HepG2 (cell line): ENCODE results near the gene TLE5. TPM values are rescaled to one million over a fixed set of nuclear protein-coding genes. Genes with fewer than 3 reads are reported as not detected.

ENCODE experiments used
- HES4 ChIP-seq: sonication (generic); formaldehyde crosslinking; IDR thresholded peaks from 2 replicates; pipeline ENCODE4 v1.9.0; 2021; ENCODE audit warnings: mild to moderate bottlenecking, missing genetic modification reagents, borderline replicate concordance
- HOXA3 ChIP-seq: sonication (generic); formaldehyde crosslinking; IDR thresholded peaks from 2 replicates; pipeline ENCODE4 v1.5.0; 2020; ENCODE audit warnings: missing genetic modification reagents
- MAZ ChIP-seq, 2 experiments: sonication (generic) in 1 of 2; formaldehyde crosslinking in 1 of 2; IDR thresholded peaks; 2 replicates each; pipeline versions ENCODE4 v1.5.0 to v1.6.1; 2012 to 2020; ENCODE audit warnings: low read depth in 2 of 2, mild to moderate bottlenecking in 2 of 2, borderline replicate concordance in 1 of 2, improper control_type of control experiment in 1 of 2, low read length in 1 of 2, missing genetic modification reagents in 1 of 2, moderate library complexity in 1 of 2
- RBFOX2 ChIP-seq: fragments of 200-400 bp; formaldehyde crosslinking; IDR thresholded peaks from 2 replicates; pipeline ENCODE4 v1.6.1; 2017; ENCODE audit warnings: low read depth, mild to moderate bottlenecking, low read length
- SRF ChIP-seq: IDR thresholded peaks from 2 replicates; pipeline ENCODE4 v1.6.1; 2011; ENCODE audit warnings: mild to moderate bottlenecking, low read depth, low read length, moderate library complexity
- ZNF607 ChIP-seq: sonication (generic); formaldehyde crosslinking; IDR thresholded peaks from 2 replicates; pipeline ENCODE4 v1.5.1; 2020; ENCODE audit warnings: missing genetic modification reagents, mild to moderate bottlenecking, borderline replicate concordance
- ZSCAN9 ChIP-seq: IDR thresholded peaks from 2 replicates; pipeline ENCODE4 v1.6.1; 2016; ENCODE audit warnings: borderline replicate concordance
- polyA plus RNA-seq, 8 experiments: library from polyadenylated mRNA; depleted of rRNA in 3 of 8; stranded (reverse) in 7 of 8; unstranded in 1 of 8; fragments of >200 nt; fragmentation: Illumina TruSeq in 4 of 8; extraction: Trizol in 4 of 8; gene quantifications; 2 replicates each; pipeline versions ENCODE4 v1.2.1 to v1.2.3, GENCODE V29; 2011 to 2016; ENCODE audit warnings: low read depth in 4 of 8, missing spikeins in 1 of 8, mixed read lengths in 1 of 8; ENCODE audit not compliant: insufficient read depth in 1 of 8
- total RNA-seq, 5 experiments: library from RNA; depleted of rRNA; stranded (reverse); fragments of >200 nt; fragmentation: Illumina TruSeq; extraction: Trizol; gene quantifications; 2 replicates each; pipeline ENCODE4 v1.2.3, GENCODE V29; 2016; ENCODE audit warnings: low read depth in 1 of 5
- TF ChIP-seq, protein P1 (sequence below): sonication (generic); formaldehyde crosslinking; IDR thresholded peaks from 2 replicates; pipeline ENCODE4 v1.4.0; 2020; ENCODE audit warnings: missing genetic modification reagents
- TF ChIP-seq, protein P2 (sequence below): sonication (generic); formaldehyde crosslinking; IDR thresholded peaks from 2 replicates; pipeline ENCODE4 v1.4.0; 2020; ENCODE audit warnings: missing genetic modification reagents
- TF ChIP-seq, protein P3 (sequence below): sonication (generic); formaldehyde crosslinking; IDR thresholded peaks from 2 replicates; pipeline ENCODE4 v1.4.0; 2020; ENCODE audit warnings: missing genetic modification reagents
- TF ChIP-seq, protein P4 (sequence below): IDR thresholded peaks from 2 replicates; pipeline ENCODE4 v1.6.1; 2016; ENCODE audit warnings: mild to moderate bottlenecking
- TF ChIP-seq, protein P5 (sequence below): sonication (generic); formaldehyde crosslinking; IDR thresholded peaks from 2 replicates; pipeline ENCODE4 v1.4.0; 2020; ENCODE audit warnings: missing genetic modification reagents, borderline replicate concordance
- TF ChIP-seq, protein P6 (sequence below), 2 experiments: sonication (generic) in 1 of 2; formaldehyde crosslinking in 1 of 2; IDR thresholded peaks; 2 replicates each; pipeline versions ENCODE4 v1.4.0 to v1.6.1; 2018 to 2020; ENCODE audit warnings: missing genetic modification reagents in 2 of 2, borderline replicate concordance in 1 of 2, low read depth in 1 of 2, mild to moderate bottlenecking in 1 of 2, missing biosample characterization in 1 of 2

TLE5 gene
- total and polyA plus RNA-seq, 2 of the 13 experiments (the other 11 are each of a cell fraction or from before 2014, with no cell fraction given): 62.8 to 189 TPM

DNA sequence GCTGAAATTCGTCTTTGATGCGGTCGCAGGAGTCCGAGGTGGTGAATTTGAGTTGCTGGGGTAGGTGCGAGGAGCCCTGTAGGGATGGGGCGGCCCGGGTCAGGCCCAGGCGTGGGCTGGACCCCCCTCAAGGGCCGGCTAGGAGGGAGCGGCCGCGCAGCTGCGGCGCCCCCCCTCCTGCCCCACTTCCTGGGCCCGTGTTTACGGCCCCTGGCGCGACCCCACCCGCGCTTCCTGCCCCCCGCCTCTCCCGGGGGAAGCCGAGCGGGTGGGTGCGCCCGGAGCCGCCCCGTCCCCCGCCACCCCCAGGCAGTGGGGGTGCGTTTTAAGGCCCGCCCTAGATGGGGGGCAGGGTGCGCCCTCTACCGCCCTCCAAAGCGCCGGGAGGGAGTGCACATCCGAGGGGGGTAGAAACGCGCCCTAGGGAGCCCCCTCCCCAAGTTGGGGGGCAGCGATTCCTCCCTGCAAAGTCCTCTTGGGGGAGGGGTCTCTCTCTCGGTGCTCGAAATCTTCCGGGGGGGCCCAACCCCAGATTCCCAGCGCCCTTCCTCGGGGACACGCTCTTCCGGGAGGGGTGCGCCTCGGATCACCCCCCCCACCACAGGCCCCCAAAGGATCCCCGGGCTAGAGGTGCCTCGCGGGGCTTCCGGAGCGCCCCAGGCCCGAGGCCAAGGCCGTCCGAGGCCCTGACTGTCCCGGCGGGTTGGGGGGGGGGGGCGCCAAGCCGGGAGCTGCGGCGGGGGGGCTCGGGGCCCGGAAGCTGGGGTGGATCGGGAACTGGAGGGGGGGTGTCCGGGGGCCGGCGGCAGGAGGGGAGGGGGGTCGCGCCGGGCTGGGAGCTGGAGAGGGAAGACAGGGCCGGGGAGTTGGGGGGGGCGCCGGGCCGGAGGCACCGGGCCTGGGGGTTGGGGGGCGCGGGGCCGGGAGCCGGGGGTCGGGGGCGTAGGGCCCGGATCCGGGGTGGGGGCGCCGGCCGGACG lies 823 bp downstream of the TLE5 start (continued):
- peak; percentile 70 for TF ChIP-seq HOXA3
- TF ChIP-seq, protein P1, sequence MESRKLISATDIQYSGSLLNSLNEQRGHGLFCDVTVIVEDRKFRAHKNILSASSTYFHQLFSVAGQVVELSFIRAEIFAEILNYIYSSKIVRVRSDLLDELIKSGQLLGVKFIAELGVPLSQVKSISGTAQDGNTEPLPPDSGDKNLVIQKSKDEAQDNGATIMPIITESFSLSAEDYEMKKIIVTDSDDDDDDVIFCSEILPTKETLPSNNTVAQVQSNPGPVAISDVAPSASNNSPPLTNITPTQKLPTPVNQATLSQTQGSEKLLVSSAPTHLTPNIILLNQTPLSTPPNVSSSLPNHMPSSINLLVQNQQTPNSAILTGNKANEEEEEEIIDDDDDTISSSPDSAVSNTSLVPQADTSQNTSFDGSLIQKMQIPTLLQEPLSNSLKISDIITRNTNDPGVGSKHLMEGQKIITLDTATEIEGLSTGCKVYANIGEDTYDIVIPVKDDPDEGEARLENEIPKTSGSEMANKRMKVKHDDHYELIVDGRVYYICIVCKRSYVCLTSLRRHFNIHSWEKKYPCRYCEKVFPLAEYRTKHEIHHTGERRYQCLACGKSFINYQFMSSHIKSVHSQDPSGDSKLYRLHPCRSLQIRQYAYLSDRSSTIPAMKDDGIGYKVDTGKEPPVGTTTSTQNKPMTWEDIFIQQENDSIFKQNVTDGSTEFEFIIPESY: peak; percentile 93
- TF ChIP-seq ZSCAN9 (CRISPR knock-in tag): no peak
- TF ChIP-seq ZNF607 (CRISPR knock-in tag): no peak
- TF ChIP-seq, protein P2, sequence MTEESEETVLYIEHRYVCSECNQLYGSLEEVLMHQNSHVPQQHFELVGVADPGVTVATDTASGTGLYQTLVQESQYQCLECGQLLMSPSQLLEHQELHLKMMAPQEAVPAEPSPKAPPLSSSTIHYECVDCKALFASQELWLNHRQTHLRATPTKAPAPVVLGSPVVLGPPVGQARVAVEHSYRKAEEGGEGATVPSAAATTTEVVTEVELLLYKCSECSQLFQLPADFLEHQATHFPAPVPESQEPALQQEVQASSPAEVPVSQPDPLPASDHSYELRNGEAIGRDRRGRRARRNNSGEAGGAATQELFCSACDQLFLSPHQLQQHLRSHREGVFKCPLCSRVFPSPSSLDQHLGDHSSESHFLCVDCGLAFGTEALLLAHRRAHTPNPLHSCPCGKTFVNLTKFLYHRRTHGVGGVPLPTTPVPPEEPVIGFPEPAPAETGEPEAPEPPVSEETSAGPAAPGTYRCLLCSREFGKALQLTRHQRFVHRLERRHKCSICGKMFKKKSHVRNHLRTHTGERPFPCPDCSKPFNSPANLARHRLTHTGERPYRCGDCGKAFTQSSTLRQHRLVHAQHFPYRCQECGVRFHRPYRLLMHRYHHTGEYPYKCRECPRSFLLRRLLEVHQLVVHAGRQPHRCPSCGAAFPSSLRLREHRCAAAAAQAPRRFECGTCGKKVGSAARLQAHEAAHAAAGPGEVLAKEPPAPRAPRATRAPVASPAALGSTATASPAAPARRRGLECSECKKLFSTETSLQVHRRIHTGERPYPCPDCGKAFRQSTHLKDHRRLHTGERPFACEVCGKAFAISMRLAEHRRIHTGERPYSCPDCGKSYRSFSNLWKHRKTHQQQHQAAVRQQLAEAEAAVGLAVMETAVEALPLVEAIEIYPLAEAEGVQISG (CRISPR knock-in tag): 0 out of 2 replicates have a peak, but pooled peaks have one; percentile 22
- TF ChIP-seq HES4: 0 out of 2 replicates have a peak, but pooled peaks have one; percentile 52
- TF ChIP-seq, protein P3, sequence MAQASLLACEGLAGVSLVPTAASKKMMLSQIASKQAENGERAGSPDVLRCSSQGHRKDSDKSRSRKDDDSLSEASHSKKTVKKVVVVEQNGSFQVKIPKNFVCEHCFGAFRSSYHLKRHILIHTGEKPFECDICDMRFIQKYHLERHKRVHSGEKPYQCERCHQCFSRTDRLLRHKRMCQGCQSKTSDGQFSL: peak; percentile 85
- TF ChIP-seq, protein P4, sequence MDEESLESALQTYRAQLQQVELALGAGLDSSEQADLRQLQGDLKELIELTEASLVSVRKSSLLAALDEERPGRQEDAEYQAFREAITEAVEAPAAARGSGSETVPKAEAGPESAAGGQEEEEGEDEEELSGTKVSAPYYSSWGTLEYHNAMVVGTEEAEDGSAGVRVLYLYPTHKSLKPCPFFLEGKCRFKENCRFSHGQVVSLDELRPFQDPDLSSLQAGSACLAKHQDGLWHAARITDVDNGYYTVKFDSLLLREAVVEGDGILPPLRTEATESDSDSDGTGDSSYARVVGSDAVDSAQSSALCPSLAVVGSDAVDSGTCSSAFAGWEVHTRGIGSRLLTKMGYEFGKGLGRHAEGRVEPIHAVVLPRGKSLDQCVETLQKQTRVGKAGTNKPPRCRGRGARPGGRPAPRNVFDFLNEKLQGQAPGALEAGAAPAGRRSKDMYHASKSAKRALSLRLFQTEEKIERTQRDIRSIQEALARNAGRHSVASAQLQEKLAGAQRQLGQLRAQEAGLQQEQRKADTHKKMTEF: peak; percentile 36; the same call in 1 of the 2 replicates
- 0 out of 2 replicates have a peak, but pooled peaks have one; percentile 23 for TF ChIP-seq RBFOX2
- TF ChIP-seq MAZ (IDR thresholded peaks at IDR 0.05; ENCODE audit: borderline replicate concordance, low read depth, low read length): no peak
- 0 out of 2 replicates have a peak, but pooled peaks have one; percentile 24 for TF ChIP-seq MAZ (CRISPR knock-in tag; IDR thresholded peaks at IDR 0.05; ENCODE audit: low read depth)
- TF ChIP-seq, protein P5, sequence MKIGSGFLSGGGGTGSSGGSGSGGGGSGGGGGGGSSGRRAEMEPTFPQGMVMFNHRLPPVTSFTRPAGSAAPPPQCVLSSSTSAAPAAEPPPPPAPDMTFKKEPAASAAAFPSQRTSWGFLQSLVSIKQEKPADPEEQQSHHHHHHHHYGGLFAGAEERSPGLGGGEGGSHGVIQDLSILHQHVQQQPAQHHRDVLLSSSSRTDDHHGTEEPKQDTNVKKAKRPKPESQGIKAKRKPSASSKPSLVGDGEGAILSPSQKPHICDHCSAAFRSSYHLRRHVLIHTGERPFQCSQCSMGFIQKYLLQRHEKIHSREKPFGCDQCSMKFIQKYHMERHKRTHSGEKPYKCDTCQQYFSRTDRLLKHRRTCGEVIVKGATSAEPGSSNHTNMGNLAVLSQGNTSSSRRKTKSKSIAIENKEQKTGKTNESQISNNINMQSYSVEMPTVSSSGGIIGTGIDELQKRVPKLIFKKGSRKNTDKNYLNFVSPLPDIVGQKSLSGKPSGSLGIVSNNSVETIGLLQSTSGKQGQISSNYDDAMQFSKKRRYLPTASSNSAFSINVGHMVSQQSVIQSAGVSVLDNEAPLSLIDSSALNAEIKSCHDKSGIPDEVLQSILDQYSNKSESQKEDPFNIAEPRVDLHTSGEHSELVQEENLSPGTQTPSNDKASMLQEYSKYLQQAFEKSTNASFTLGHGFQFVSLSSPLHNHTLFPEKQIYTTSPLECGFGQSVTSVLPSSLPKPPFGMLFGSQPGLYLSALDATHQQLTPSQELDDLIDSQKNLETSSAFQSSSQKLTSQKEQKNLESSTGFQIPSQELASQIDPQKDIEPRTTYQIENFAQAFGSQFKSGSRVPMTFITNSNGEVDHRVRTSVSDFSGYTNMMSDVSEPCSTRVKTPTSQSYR (CRISPR knock-in tag): 0 out of 2 replicates have a peak, but pooled peaks have one; percentile 10
- no peak for TF ChIP-seq SRF
- TF ChIP-seq, protein P6, sequence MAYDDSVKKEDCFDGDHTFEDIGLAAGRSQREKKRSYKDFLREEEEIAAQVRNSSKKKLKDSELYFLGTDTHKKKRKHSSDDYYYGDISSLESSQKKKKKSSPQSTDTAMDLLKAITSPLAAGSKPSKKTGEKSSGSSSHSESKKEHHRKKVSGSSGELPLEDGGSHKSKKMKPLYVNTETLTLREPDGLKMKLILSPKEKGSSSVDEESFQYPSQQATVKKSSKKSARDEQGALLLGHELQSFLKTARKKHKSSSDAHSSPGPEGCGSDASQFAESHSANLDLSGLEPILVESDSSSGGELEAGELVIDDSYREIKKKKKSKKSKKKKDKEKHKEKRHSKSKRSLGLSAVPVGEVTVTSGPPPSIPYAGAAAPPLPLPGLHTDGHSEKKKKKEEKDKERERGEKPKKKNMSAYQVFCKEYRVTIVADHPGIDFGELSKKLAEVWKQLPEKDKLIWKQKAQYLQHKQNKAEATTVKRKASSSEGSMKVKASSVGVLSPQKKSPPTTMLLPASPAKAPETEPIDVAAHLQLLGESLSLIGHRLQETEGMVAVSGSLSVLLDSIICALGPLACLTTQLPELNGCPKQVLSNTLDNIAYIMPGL (CRISPR knock-in tag; IDR thresholded peaks at IDR 0.05; ENCODE audit: borderline replicate concordance in 1 of 2, low read depth in 1 of 2): peak in 1 of 2 experiments; percentile 38; a peak in 1 of 4 replicates
